Stimulated activated CD4-positive, alpha-beta T cell treated with anti-CD3 and anti-CD28 coated beads, Interleukin-4, amount 100 ng/mL, for 1 hour (primary cell): ENCODE results near the gene C1QBP.
"Not testable (repeated sequence)": the region's sequence is repeated elsewhere in the genome, so short reads cannot be mapped to it uniquely, and the experiment has no call there.

ENCODE experiments used
- DNase-seq: peaks from one replicate; pipeline ENCODE4 v3.0.0-alpha.2; 2020

C1QBP gene

GRCh38 chr17:5431234-5431633 lies 7.7 kb downstream of the C1QBP start:
- DNase-seq: not testable (repeated sequence)

GRCh38 chr17:5430413-5430999 lies 8.4 kb downstream of the C1QBP start:
- no peak for DNase-seq

- no peak for DNase-seq
These were observed 9.6 kb downstream of the C1QBP start for GRCh38 chr17:5429191-5429887.

DNA sequence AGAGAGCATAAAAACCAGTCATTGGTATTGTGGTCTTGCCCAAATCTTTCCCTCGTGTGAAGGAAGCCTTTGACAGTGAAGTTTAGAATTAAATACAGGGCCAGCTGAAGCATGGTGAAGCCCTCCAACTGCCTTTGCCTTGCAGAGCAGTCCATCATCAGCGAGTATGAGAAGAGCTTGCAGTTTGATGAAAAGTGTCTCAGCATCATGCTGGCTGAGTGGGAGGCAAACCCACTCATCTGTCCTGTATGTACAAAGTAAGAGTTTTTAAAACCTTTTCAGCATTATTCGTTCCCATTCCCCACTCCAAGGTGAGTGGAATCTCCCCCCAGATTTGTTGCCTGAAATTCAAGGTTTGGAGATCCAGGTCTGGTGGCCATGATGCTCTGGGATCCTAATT lies 13.1 kb downstream of the C1QBP start:
- no peak for DNase-seq

GRCh38 chr17:5424909-5425308 lies 14.0 kb downstream of the C1QBP start:
- no peak for DNase-seq

GRCh38 chr17:5422505-5422904 lies 16.4 kb downstream of the C1QBP start:
- no peak for DNase-seq

DNA sequence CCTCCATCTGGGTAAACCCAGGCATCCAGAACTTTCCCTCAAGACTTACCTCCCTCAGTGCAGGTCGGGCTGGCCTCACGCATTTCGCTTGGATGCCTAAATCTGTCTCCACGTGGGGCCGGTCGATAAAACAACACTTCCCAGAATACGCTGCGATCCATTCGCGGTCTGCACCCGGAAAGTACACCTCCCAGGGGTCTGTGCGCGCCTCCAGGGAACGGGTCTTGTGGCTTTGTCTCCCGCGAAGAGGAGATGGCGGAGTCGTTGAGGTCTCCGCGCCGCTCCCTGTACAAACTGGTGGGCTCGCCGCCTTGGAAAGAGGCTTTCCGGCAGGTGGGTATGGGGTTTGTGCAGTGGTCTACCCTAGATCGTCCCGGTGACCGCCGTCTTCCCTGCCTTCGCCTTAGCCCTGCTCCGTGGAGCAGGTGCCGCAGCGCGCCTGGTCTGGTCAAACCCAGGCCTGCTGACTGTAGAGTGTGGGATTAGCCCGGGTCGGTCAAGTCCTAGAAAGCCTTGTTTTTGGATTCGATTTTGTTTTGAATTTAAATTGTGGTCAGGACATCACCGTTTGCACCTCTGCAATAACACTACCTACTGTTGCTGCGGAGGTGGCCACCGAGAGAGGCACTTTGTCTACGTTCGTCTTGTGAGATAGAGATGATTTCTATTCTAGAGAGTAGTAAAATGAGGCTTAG lies 18.8 kb downstream of the C1QBP start, which contains the start of gene RPAIN:
Gene RPAIN (plus strand): TSS at position 224 of the 695 bp plus-strand sequence. CDS start 29 bp downstream, at position 253.
- peak; percentile 83 for DNase-seq

GRCh38 chr17:5419356-5419958 lies 19.5 kb downstream of the C1QBP start, which contains the start of gene NUP88:
TSS of gene NUP88 (minus strand) at chr17:5419662. CDS start at chr17:5419650, 12 bp downstream.
- peak; percentile 95 for DNase-seq

GRCh38 chr17:5418858-5419355 lies 20.0 kb downstream of the C1QBP start:
- DNase-seq: peak; percentile 52

- DNase-seq: no peak
These were observed 22.1 kb downstream of the C1QBP start for GRCh38 chr17:5416901-5417300.

- no peak for DNase-seq
These were observed 25.3 kb downstream of the C1QBP start for GRCh38 chr17:5413682-5414081.

GRCh38 chr17:5410594-5411272 lies 28.2 kb downstream of the C1QBP start:
- no peak for DNase-seq

DNA sequence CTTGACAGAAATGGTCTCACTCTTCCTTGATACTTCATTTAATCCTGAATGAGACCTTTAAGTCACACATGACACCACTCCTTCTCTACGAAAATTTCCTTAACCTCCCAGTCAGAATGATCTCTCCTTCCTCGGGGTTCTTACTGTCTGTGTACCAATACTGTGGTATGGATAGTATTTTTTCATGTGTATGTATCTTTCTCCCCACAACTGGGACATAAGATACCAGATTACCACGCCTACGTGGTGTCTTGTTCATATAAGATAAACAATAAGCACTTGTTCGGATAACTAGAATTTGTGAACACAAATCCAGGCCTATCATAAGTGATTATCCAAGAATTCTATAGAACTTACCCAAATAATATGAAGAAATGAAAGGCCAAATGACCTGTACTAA lies 30.8 kb downstream of the C1QBP start:
- no peak for DNase-seq

DNA sequence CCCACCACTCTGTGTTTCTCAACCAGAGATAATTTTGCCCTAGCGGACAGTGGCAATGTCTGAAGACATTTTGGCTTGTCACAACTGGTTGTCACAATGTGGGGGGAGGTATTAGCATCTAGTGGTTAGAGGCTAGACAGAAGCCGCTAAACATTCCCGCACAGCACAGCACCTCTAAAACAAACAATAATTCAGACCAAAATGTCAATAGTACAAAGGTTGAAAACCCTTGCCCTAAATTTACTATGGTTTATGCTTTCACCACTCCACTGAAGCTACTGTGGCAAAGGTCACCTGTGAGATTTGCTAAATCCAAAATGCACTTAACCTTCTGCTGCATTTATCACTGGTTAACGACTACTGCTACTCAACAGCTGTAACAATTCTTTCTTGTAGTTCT lies 33.6 kb downstream of the C1QBP start:
- DNase-seq: no peak

DNA sequence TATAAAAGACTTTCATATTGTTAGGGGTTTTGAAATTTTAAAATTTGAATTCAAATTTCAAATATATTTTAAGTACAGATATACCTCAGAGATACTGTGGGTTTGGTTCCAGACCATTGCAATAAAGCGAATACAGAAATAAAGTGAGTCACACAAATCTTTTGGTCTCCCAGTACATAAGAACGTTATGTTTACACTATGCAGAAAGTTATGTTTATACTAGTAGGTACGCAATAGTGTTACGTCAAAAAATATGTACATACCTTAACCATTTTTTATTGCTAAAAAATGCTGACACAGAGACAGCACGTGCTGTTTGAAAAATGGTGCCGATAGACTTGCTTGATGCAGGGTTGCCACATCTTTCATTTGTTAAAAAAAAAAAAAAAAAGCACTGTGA lies 39.2 kb downstream of the C1QBP start:
- no peak for DNase-seq

DNA sequence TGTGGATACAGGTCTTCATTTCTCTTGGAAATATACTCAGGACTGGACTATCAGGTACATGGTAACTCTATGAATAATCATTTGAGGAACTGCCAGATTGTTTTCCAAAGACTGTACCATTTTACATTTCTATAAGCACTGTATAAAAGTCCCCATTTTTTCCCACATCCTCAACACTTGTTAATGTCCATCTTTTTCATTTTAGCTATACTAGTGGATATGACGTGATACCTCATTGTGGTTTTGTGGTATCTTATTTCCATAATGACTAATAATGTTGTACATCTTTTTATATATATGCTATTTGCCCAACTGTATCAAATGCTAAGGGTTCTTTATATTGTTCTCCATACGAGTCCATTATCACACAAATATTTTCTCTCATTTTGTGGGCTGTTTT lies 42.3 kb downstream of the C1QBP start:
- DNase-seq: no peak

DNA sequence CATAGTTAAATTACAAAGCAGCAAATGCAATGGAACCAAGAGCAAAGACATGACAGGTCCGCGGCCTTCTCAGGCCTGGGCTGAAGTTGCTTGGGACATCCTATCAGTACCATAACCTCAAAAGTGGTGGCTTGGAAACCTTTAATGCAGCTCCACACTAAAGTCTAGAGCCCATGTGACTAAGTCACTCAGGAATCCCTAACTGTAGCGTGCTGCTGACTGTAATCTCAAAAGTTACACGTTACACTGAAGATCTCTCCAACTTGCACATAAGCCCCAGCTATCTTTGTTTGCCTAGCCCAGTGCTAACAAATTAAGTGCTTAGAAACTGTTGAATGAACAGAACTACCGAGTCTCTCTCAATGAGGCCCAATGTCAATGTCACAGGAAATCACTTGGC lies 47.3 kb downstream of the C1QBP start:
- DNase-seq: no peak
